ENCODE measurements around the gene HDDC3.

DNA sequence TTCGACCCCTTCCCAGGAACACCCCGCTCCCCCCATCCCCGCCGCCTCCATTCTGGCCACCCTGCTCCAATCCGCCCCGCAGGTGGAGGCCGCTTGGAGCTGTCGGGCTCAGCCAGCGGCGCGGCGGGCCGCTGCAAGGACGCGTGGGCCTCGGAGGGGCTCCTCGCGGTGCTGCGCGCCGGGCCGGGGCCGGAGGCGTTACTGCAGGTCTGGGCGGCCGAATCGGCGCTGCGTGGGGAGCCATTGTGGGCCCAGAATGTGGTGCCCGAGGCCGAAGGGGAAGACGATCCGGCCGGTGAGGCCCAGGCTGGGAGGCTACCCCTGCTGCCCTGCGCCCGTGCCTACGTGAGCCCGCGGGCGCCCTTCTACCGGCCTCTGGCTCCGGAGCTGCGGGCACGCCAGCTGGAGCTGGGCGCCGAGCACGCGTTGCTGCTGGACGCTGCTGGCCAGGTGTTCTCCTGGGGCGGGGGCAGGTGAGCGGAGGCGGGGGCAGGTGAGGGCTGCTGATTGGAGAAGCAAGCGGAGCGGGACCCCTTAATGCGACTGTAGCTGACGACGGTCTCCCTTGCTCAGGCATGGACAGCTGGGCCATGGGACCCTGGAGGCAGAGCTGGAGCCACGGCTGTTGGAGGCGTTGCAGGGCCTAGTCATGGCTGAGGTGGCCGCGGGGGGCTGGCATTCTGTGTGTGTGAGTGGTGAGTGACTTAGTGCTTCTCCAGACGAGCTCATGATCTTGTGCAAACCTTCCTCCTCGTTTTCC, 24.9 kb upstream of the HDDC3 start:
- TF ChIP-seq POLR2AphosphoS5 (IDR thresholded peaks at IDR 0.05; ENCODE audit: low read depth) = no peak
- TF ChIP-seq, protein P1, sequence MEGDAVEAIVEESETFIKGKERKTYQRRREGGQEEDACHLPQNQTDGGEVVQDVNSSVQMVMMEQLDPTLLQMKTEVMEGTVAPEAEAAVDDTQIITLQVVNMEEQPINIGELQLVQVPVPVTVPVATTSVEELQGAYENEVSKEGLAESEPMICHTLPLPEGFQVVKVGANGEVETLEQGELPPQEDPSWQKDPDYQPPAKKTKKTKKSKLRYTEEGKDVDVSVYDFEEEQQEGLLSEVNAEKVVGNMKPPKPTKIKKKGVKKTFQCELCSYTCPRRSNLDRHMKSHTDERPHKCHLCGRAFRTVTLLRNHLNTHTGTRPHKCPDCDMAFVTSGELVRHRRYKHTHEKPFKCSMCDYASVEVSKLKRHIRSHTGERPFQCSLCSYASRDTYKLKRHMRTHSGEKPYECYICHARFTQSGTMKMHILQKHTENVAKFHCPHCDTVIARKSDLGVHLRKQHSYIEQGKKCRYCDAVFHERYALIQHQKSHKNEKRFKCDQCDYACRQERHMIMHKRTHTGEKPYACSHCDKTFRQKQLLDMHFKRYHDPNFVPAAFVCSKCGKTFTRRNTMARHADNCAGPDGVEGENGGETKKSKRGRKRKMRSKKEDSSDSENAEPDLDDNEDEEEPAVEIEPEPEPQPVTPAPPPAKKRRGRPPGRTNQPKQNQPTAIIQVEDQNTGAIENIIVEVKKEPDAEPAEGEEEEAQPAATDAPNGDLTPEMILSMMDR (IDR thresholded peaks at IDR 0.05; ENCODE audit: insufficient read depth, low read length) = no peak
- TF ChIP-seq, protein P2, sequence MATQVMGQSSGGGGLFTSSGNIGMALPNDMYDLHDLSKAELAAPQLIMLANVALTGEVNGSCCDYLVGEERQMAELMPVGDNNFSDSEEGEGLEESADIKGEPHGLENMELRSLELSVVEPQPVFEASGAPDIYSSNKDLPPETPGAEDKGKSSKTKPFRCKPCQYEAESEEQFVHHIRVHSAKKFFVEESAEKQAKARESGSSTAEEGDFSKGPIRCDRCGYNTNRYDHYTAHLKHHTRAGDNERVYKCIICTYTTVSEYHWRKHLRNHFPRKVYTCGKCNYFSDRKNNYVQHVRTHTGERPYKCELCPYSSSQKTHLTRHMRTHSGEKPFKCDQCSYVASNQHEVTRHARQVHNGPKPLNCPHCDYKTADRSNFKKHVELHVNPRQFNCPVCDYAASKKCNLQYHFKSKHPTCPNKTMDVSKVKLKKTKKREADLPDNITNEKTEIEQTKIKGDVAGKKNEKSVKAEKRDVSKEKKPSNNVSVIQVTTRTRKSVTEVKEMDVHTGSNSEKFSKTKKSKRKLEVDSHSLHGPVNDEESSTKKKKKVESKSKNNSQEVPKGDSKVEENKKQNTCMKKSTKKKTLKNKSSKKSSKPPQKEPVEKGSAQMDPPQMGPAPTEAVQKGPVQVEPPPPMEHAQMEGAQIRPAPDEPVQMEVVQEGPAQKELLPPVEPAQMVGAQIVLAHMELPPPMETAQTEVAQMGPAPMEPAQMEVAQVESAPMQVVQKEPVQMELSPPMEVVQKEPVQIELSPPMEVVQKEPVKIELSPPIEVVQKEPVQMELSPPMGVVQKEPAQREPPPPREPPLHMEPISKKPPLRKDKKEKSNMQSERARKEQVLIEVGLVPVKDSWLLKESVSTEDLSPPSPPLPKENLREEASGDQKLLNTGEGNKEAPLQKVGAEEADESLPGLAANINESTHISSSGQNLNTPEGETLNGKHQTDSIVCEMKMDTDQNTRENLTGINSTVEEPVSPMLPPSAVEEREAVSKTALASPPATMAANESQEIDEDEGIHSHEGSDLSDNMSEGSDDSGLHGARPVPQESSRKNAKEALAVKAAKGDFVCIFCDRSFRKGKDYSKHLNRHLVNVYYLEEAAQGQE (IDR thresholded peaks at IDR 0.05; ENCODE audit: insufficient replicate concordance, low read depth) = no peak
- no peak for TF ChIP-seq GABPA (IDR thresholded peaks at IDR 0.05; ENCODE audit: low read depth)

Data from HL-60 (cell line).